Left colon (tissue), 2 donors: Measurements from ENCODE around the gene CCDC85C. TPM values are rescaled to one million over a fixed set of nuclear protein-coding genes. Genes with fewer than 3 reads are reported as not detected.

ENCODE experiments used
- ATAC-seq: fragments of 200-7000 bp; cut with Tn5 transposase; one replicate; pipeline ENCODE4 v1.9.1; 2020; ENCODE audit warnings: mild to moderate bottlenecking, moderate library complexity
- DNase-seq, 2 donors: peaks; one replicate each; pipeline ENCODE4 v3.0.0-alpha.2; 2020
- intact Hi-C, 2 donors: fragments of 100-400 bp; cut with DNase I in 1 of 2; cut with micrococcal nuclease in 1 of 2; formaldehyde crosslinking; loops; one replicate each; pipeline versions ENCODE4 v1.11.2 to v1.14.0; 2022; cut with DNase I, micrococcal nuclease
- total RNA-seq, 2 donors: library from RNA; stranded (reverse); fragmentation: NEBNext Ultra II Directional; extraction: Animal tissue kit (Norgen Biotek cat#: 25700); gene quantifications; one replicate each; pipeline ENCODE4 v1.2.1, GENCODE V29; 2021
- donor health status: DM: no; HTN: no; CAD: no.
- donor health status: DM: yes; HTN: yes; CAD: no.

Gene CCDC85C
- total RNA-seq, 2 donors from 2014 or later: 66.3 to 68.1 TPM

DNA sequence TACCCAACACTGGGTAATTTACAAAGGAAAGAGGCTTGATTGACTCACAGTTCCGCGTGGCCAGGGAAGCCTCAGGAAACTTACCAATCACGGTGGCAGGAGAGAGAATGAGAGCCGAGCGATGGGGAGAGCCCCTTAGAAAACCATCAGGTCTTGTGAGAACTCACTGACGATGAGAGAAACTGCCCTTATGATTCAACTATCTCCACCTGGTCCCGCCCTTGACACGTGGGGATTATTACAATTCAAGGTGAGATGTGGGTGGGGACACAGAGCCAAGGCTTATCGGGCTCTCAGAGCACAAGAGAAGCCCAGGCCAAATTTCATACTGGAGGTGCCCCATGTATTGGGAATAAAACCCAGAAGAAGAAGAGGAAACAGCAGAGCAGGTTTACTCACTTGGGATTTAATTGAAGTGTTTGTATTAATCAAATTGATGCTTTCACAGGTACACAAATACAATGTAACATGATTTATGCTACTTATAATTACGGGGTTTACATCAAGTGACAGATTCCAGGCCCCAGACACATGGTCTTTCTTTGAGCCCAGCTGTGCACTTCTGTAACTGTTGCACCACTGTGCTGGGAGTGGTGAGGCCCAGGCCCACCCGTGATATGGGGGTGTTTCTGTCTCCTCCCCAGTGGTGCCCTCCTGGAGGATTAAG lies 8.2 kb upstream of the CCDC85C start:
- intact Hi-C loops: no loop called here
- ATAC-seq (peak; percentile 87), DNase-seq (peak in 1 of 2 donors; percentile 48)

DNA sequence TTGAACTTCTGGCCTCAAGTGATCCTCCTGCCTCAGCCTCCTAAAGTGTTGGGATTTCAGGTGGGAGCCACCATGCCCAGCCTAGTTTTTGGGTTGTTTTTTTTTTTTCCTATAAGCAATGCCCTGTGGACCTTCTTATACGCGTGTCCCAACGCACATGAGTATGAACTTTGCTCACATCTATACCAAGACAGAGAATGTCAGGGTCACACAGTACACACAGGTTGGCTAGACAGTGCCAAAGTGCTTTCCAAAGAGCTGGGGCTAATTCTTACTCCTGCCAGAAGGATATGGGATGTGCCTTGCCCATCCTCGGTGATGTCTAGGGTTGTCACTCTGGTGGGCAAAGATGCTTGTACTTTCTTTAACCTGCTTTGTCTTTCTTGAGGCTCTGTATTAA lies 7.6 kb upstream of the CCDC85C start:
- DNase-seq (no peak), ATAC-seq (peak; percentile 67)
- intact Hi-C loops: no loop called here

DNA sequence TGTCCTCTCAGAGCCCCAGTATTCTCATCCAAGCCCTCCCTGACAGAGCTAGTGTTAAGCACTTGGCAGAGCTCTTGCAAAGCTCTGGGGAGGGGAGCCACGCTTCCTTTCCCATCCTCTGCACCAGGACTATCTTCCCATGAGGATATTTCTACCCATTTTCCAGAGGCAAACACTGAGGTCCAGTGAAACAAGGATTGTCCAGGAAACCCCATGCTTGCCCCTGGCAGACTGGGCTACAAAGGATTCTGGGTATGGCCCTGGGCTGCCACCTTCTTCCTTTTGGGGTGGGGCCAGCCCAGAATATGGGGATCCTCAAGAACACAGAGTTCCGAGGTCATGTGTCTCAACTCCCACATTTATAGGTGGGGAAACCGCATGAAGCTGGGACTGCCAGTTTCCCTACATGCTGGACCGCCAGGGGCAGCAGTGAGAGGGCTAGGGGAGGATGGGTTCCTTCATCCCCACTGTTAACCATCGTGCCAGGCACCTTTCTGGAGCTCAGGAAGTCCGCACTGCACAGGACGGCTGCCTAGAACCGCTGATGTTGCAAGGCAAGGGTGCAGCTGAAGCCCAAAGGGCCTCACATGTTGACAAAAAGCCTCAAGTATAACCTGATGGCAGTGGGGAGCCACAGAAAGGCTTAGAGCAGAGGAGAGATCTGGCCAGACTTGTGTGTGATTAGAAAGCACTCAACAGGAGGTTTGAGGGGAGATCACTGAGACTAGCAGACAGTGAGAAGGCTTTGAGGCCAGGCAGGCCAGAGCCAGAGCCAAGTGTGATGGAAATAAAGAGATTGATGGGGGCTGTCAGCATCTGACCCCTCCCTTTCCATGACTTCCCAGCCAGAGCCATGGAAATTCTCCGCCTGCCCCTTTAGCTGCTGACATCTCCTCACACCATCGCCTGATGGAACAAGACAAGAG lies 5.5 kb upstream of the CCDC85C start:
- DNase-seq (no peak), ATAC-seq (no peak)
- intact Hi-C loops: no loop called here

DNA sequence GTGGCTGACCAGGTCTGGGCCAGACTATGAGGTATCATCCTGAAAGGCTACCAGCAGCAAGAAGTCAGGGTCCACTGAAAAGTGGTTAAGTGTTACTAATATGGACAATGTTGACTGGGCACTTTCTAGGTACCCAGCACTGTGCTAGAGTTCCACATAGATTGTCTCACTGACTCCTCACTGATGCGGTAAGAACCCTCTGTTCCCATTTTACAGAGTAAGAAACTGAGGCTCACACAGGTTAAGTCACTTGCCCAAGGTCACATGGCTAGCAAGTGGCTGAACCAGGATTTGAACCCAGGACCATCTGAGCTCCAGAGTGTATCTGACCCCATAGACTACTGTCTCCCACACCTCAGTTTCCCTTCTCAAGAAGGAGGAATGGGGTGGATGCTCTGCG lies 4.6 kb upstream of the CCDC85C start:
- intact Hi-C loops: no loop called here
- ATAC-seq (no peak), DNase-seq (no peak)

DNA sequence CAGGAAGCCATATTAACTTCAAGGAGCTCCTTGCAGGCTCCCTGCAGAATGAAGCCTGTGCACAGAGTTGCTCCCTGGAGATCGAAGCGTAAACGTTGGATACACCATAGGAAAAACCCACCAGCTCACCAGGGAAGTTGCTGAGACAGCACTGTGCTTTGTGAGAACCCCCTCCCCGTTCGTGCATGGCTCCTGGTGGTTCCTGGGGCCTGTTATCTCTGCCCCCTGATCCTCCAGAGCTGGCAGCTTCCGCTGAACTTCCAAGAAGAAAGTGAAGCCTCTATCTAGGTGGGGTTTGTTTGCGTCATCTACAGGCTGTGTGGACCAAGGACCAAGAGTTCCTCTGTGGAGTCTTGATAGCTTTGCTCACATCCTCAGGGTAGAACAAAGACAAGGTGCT lies 2.4 kb upstream of the CCDC85C start:
- intact Hi-C loops: no loop called here
- ATAC-seq (no peak), DNase-seq (no peak)

DNA sequence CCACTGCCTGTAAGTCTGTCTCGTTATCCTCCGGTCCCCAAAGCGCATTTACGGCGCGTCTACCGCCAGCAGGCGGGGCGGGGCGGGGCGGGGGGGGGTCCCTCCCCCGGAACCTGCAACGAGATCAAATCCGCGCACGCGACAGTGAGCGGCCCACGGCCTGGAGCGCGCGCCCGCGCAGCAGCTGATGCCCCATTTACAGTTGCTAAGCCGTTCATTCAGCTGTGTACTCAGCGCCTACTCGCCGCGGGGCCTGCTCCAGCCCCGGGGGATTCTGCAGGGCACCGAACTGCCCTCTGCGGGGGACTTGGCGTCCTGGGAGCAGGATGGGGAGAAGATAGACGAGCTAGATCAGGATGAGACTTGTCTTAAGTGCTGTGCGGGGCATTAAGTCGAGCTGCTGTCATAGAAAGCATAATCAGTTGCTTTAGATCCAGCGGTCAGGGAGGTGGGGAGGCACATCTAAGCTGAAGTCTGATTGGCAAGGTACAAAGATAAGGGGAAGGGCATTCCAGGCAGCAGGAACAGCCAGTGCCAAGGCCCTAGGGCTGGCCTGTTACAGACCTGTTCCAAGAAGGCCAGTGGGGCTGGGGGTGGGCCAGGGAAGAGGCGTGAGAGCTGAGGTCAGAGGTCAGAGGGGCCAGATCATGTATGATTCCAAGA lies 1.4 kb upstream of the CCDC85C start:
- DNase-seq (peak; percentile 68 to 80), ATAC-seq (peak; percentile 28)
- intact Hi-C loops: no loop called here

DNA sequence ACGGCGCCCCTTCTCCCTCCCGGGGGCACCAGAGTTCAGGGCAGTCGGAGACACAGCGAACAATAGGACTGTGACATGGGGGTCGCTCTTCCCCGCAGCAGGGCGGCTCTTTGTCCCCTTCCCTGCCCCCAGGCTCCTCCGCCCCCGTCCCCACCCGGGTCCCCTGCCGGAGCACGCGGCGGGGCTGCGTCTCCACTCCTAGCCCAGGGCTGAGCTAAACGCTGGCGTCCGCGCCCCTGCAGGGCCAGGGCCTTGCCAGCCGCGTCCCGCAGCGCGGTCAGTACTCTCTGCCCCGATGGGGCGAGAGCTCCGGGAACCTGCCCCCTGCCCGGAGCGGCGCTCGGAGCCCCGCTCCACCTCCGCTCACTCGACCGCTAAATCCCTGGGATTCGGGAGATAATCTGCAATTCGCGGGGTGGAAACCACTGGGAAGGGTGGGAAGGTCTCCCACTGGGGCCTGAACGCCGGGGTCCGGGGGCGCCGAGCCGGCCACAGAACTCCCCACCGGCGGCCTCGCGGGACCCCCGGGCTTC lies 825 bp upstream of the CCDC85C start:
- intact Hi-C loops: no loop called here
- DNase-seq: peak in 1 of 2 donors; percentile 62
- peak; percentile 39 for ATAC-seq

DNA sequence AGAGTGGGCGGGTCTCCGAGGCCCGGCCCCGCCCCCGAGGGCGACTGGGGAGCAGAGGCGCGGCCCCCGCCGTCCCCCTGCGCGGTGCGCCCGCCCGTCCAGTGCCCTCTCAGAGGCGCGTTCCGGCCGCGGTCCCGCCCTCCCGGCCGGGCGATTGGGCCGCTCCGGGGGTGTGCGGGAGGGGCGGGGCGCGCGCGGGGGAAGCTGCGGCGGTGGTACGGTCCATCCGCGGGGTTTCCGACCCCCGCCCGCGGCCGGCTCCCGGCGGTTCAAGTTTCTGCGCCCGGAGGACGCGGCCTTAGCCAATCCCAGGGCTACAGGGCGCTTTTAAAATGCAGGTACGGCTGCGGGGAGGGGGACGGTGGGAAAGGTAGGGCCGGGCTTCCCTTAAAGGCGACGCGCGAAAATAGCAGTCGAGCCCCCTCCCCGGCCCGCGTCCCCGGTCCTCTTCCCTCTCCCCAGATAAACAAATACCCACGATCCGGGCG lies 315 bp upstream of the CCDC85C start:
- intact Hi-C loops: no loop called here
- ATAC-seq (peak; percentile 79), DNase-seq (peak; percentile 92 to 94)

DNA sequence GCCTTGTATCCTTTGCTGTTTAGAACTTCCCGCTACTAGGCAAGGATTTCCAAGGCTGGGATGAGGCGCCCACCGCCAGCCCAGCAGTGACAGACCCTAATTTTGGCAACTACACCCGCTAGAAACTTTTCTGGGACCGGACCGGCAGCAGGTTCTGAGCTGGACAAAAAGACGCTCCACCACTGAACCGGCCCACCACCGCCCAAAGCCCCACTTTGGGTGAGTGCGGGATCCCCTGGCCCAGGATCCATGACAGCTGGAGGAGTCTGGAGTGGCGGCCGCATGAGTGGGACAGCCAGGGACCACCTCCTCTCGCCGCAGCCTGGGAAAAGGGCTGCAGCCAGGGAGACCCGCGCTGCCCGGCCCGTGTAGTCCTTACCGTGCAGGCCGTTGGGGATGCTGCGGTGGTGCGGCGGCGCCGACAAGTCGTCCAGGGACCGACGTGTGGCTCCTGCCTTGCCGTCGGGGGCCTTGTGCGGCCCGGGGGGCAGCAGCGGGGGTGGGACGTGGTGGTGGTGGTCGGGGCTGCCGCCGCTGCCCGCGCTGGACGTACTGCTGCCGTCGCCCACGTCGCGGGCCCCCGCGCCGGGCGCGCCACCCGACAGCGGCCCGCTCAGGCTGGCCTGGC lies 1.1 kb downstream of the CCDC85C start:
- ATAC-seq (no peak), DNase-seq (peak in 1 of 2 donors; percentile 30)
- intact Hi-C loops: no loop called here

DNA sequence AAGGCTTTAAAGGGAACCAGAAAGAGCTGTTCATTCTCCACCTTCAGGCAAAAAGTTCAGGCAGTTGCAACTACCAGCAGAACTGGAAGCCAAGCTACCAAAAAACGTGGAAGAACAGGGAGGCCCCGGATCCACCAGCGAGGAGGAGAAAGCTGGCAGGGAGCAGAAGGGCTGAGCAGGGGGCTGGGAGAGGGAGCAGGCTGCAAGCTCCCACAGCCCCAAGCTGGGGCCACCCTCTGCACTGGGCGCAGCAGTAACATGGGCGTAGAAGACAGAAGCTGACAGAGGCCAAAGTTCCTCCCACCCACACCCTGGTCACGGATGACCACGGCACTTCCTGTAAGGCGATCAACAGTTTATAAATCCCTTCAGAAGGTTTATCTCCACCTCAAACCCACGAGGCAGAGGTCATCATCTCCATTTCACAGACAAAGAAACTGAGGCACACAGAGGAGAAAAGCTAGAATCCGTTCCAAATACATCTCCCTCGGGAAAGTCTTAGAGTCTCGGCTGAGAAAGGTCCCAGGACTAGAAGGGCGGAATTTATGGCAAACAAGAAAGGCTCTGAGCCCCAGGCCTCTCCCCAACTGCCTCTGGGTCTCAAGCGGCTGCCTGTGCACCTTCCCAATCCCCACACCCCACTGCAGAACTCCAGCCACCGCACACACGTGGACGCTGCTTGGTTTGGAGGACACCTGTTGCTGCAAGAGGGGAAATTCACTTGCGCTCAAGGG lies 1.8 kb downstream of the CCDC85C start:
- peak; percentile 73 to 79 for DNase-seq
- intact Hi-C loops: no loop called here
- ATAC-seq: peak; percentile 52

DNA sequence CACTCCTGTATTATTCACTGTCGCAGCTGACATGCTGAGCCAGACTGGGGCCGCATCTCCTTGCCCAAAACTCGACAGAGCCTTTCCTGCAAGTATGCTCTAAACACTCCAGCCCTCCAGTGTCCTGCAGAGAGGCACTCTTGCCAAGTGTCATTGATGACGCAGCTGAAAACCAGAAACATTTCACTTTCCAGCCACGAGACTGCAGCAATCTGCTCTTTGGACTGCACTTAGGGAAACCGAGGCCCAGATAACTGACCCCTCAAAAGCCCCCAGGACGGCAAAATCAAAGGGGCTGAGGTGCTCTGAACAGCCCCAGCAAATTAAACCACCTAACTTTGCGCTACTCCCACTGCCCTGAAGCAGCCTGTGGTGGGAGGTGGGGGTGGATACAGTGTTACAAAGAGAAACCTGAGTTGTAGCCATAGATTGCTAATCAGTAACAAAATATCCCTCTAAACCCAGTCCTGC lies 2.6 kb downstream of the CCDC85C start:
- DNase-seq: no peak

DNA sequence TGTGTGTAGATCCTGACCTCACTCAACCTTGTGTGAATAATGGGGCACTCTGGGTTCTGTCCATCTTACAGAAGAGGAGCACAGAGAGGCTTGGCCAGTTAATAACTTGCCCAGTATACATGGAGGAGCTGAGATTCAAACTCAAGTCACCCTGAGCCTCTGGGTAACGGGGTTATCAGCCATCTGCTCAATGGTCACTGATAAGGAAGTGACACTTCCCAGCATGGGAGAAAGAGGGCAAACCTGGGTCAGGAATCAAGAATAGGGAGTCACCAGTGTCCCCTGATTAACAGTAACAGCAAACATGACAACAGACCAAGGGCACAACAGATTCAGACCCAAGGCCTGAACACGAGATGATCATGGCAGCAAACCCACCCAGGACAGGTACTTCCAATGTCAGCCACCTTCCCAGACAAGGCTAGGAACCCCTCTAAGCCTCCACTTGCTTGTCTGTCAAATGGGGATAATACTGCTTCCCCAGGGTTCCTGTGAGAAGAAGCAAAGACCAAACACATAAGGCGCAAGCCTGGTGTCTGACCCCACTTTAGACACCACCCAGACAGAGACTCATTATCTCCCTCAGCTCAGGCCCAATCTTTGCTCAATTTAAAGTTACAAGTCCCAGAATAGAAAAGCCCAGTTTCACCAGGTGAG lies 3.6 kb downstream of the CCDC85C start:
- no peak for DNase-seq
- intact Hi-C loops: no loop called here
- no peak for ATAC-seq

More for the DNA sequence above, 2.6 kb downstream of the CCDC85C start:
- intact Hi-C loops: no loop called here
- no peak for ATAC-seq

DNA sequence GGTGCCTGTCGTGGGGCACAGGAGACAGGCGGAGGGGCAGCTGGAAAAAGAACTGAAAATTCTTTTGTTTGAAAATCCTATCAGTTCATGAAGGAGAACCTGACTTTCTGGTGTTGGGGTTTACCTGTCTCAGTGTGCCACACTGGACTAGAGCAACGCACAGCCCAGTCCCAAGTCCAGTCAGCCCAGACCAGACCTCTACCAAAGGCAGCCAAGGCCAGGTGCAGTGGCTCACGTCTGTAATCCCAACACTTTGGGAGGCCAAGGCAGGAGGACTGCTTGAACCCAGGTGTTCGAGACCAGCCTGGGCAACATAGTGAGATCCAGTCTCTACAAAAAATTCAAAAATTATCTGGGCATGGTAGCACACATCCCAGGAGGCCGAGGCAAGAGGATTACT lies 4.6 kb downstream of the CCDC85C start:
- intact Hi-C loops: no loop called here
- ATAC-seq (no peak), DNase-seq (no peak)

DNA sequence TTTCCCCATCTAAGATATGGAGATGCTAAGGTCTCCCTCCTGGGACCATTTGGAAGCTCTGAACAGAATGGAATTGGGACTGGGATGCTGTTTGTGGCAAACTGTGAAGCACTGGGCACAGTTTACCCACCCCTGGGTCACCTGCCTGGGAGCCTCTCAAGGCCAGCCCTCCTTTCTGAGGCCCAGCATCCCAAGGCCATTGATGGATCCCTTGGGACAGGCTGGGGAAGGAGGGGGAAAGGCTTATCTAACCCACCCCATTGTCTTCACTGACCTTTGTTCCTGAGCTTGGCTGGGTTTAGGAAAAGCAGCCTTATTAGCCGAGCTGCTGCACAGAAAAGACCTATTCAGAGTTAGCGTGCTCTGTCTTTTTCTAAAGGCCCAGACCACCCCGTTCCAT lies 5.2 kb downstream of the CCDC85C start:
- intact Hi-C loops: no loop called here
- ATAC-seq (no peak), DNase-seq (no peak)

DNA sequence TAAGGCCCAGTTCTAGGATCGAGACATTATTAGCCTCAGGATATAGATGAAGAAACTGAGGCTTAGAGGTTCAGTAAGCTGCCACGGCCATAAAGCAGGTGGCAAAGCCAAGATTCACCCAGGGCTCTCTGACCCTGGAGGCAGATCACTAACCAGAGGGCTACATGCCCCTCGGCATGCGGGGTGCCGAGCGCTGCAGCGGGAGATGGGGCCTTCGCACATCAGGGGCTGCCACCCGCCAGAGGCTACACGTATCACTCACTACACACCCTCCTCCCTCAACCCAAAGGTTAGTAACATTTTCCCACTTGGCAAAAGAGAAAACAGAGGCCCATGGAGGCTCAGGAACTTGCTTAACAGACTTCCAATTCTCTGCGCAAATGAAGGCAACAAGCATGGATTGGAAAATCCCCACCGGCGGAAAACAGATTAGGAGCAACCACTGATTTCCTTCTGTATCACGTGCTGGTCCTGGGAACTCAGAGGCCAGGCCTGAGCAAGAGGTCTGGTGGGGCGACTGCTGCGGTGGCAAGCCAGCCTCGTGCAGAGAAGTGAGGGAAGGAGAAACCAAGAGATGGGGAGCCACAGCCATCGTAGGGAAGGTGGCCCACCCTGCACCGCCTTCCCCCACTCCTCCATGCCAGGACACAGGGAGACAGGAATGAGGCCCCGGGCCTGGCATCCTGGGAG lies 6.0 kb downstream of the CCDC85C start:
- intact Hi-C loops: no loop called here
- DNase-seq (no peak), ATAC-seq (no peak)

DNA sequence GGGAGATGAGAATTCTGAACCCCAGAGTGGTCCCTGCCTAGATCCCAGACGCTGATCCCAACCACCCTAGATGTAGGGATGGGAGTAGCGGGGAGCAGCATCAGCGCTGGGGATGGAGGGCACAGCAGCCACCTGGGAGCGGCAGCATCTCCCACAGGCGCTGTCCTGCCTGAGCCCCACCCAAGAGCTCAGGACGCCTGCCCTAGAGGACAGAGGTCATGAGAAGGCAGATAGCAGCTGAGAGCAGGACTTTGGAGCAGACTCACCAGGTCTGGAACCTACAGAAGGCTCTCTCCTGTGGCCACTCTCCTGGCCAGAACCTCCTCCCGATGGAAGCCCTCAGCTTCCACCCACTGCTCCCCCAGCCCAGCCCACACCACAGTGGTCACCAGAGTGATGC lies 7.2 kb downstream of the CCDC85C start:
- DNase-seq (peak; percentile 61 to 83), ATAC-seq (peak; percentile 71)
- intact Hi-C loops: no loop called here

DNA sequence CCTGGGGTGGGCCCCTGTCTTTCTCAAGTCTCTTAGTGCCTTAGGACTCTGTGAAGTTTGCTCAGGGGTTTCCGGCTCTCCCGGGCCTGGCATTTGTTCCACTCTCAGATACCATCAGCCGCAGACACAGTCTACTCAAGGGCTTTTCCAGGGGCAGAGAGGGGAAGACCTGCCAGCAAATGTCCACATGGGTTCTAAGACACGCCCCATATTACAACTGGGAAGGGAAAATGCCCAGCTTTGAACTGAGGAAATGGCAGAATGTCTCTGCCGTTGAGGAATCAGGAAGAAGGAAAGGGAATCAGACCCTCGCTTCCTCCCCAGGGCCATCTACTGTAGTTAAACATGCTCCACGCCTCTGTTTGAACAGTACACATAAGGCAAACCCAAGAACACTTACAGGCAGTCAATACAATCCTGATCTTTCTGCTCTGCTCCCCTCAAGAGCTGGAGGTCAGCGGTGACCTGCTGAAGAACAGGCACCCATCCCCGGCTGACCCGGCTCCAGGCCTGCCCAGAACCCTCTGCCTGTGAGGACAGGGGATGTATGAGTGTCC lies 7.9 kb downstream of the CCDC85C start:
- ATAC-seq: peak; percentile 77
- intact Hi-C loops: no loop called here

More for the DNA sequence above, 7.9 kb downstream of the CCDC85C start:
- DNase-seq: peak; percentile 48 to 78
